Measurements from ENCODE around the gene SLCO2A1.
A peak's percentile ranks its signal among the peaks of the same experiment; 100 is the strongest.

SLCO2A1 gene

GRCh38 chr3:133899311-133899710, 130.4 kb downstream of the SLCO2A1 start:
- no peak for DNase-seq (ENCODE audit: low spot score)

- no peak for DNase-seq (ENCODE audit: low spot score)
Measured at GRCh38 chr3:133897547-133897946, 132.2 kb downstream of the SLCO2A1 start.

- DNase-seq (ENCODE audit: low spot score) = peak; percentile 26
Measured at GRCh38 chr3:133896002-133896761, 133.5 kb downstream of the SLCO2A1 start.

- peak; percentile 72 for DNase-seq (ENCODE audit: low spot score)
Measured at GRCh38 chr3:133895208-133896001, 134.3 kb downstream of the SLCO2A1 start, which contains the start of gene RAB6B. TSS of gene RAB6B (minus strand) at chr3:133895882. CDS start at chr3:133895466, 416 bp downstream.

GRCh38 chr3:133894353-133895207, 135.1 kb downstream of the SLCO2A1 start:
- no peak for DNase-seq (ENCODE audit: low spot score)

GRCh38 chr3:133893683-133894352, 135.9 kb downstream of the SLCO2A1 start:
- DNase-seq (ENCODE audit: low spot score) = no peak

- no peak for DNase-seq (ENCODE audit: low spot score)
Measured at GRCh38 chr3:133892541-133893231, 137.0 kb downstream of the SLCO2A1 start.

GRCh38 chr3:133891662-133892378, 137.9 kb downstream of the SLCO2A1 start:
- no peak for DNase-seq (ENCODE audit: low spot score)

GRCh38 chr3:133890972-133891644, 138.6 kb downstream of the SLCO2A1 start:
- no peak for DNase-seq (ENCODE audit: low spot score)

GRCh38 chr3:133890037-133890436, 139.7 kb downstream of the SLCO2A1 start:
- DNase-seq (ENCODE audit: low spot score) = no peak

- DNase-seq (ENCODE audit: low spot score) = no peak
Measured at GRCh38 chr3:133888726-133889340, 140.9 kb downstream of the SLCO2A1 start.

GRCh38 chr3:133887803-133888703, 141.7 kb downstream of the SLCO2A1 start:
- no peak for DNase-seq (ENCODE audit: low spot score)

GRCh38 chr3:133887074-133887802, 142.5 kb downstream of the SLCO2A1 start:
- DNase-seq (ENCODE audit: low spot score) = no peak

GRCh38 chr3:133886031-133886722, 143.5 kb downstream of the SLCO2A1 start:
- no peak for DNase-seq (ENCODE audit: low spot score)

GRCh38 chr3:133884887-133885711, 144.6 kb downstream of the SLCO2A1 start:
- no peak for DNase-seq (ENCODE audit: low spot score)
